K562 (cell line): ENCODE results near the gene VWC2L.

ENCODE experiments used
- PCBP1 ChIP-seq: fragments of 200-400 bp; formaldehyde crosslinking; IDR thresholded peaks from 2 replicates; pipeline ENCODE4 v1.6.1; 2018; ENCODE audit warnings: mild to moderate bottlenecking, low read depth, low read length; ENCODE audit not compliant: poor library complexity, severe bottlenecking
- POLR2A ChIP-seq: fragments of 450-650 bp; conservative IDR thresholded peaks from 2 replicates; pipeline ENCODE4 v1.6.1; 2016

DNA sequence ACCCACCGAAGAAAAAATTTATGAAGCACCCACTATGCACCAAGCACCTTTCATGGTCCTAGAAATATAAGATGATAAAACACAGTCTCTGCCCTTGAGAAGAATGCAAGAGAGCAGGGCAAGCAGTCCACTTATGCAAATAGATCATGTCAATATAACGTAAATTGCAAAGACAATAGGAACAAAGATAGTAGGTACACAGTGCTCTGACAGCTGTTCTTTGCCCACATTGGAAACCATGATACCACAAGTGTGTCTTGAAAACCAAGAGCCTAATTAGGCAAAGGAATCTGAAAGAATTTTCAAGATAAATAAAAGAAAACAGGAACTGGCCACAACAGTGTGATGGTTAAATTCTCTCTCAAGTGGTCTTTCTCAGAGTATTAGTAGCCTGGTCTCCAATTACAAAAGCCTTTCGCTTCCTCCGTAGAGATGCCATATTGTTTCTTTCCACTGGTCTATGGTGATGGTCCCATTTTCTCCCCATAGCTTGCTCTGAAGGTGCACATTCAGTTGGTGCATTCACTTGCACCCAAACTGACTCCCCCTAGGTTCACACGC, 108.5 kb downstream of the VWC2L start:
- TF ChIP-seq PCBP1 (no peak), POLR2A (no peak)
